ENCODE results near the gene CNTNAP2. TPM values are rescaled to one million over a fixed set of nuclear protein-coding genes. Genes with fewer than 3 reads are reported as not detected.

Gene CNTNAP2
- total RNA-seq, 2 donors from 2014 or later, result 171 to 228 TPM

DNA sequence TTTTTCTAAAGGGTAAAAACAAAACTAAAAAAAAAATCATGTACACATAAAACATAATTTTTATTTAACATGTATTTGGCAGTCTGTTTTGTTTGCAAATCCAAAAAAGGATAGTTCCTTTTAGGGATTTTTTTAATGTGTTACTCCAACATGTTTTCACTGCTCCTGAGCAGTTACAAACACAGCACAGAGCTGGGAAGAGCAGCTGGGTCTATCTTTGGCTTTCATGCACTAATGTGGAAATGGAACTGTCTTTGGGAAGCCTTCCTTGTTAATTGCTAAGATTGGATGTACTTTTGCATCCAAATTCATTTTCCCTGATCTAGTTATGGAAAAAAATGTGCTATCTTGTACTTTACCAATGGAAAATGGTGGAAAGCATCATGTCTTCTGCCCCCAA is 1035.1 kb downstream of the CNTNAP2 start:
- no peak overlapping the region for H3K9ac ChIP-seq (ENCODE audit: extremely low read depth, low read length, poor library complexity, severe bottlenecking)
- no peak overlapping the region for H3K4me3 ChIP-seq (ENCODE audit: low read length)
- H3K27me3 Mint-ChIP-seq (ENCODE audit: insufficient read depth), result peaks cover 2% of the 10 kb centered on the region
- no peaks in the 10 kb centered on the region for H3K36me3 Mint-ChIP-seq (ENCODE audit: low read depth)
- H3K36me3 ChIP-seq (ENCODE audit: control insufficient read depth, insufficient read depth, low read length), result no peaks in the 10 kb centered on the region
- no peak overlapping the region for H3K27ac ChIP-seq (ENCODE audit: low read depth, low read length)
- H3K4me1 ChIP-seq (ENCODE audit: control insufficient read depth, insufficient read depth, low read length), result no peaks in the 10 kb centered on the region
- H3K4me1 Mint-ChIP-seq, result peaks cover 22% of the 10 kb centered on the region
- DNase-seq, result no peak
- H3K27ac Mint-ChIP-seq, result no peak overlapping the region
- no peak overlapping the region for H3K4me3 Mint-ChIP-seq
- TF ChIP-seq, protein P1, sequence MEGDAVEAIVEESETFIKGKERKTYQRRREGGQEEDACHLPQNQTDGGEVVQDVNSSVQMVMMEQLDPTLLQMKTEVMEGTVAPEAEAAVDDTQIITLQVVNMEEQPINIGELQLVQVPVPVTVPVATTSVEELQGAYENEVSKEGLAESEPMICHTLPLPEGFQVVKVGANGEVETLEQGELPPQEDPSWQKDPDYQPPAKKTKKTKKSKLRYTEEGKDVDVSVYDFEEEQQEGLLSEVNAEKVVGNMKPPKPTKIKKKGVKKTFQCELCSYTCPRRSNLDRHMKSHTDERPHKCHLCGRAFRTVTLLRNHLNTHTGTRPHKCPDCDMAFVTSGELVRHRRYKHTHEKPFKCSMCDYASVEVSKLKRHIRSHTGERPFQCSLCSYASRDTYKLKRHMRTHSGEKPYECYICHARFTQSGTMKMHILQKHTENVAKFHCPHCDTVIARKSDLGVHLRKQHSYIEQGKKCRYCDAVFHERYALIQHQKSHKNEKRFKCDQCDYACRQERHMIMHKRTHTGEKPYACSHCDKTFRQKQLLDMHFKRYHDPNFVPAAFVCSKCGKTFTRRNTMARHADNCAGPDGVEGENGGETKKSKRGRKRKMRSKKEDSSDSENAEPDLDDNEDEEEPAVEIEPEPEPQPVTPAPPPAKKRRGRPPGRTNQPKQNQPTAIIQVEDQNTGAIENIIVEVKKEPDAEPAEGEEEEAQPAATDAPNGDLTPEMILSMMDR (conservative IDR thresholded peaks at IDR 0.05), result no peak
- H3K27me3 ChIP-seq (ENCODE audit: control insufficient read depth, insufficient read depth, low read length, poor library complexity, severe bottlenecking), result no peaks in the 10 kb centered on the region
- H3K9me3 ChIP-seq (ENCODE audit: control insufficient read depth, low read length), result peaks cover 11% of the 10 kb centered on the region
- H3K9me3 Mint-ChIP-seq, result peaks cover 10% of the 10 kb centered on the region

DNA sequence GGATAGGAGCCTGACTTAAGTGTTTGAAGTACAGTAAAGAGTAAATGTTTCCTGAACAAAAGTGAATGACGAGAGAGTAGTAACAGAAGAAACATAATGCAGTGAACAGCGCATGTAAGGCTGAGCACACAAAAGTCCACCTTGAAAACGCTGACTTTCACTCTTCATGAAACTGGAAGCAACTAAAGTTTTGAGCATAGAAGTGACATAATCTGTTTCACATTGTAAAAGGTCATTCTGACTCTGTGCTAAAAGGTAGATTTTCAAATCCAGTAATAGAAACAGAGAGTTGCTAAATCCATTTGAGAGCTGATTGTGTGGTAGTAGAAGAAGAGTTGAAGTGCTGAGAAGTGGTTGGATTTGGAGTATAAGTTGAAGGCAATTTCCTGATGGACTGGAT is 1037.0 kb downstream of the CNTNAP2 start:
- Histone ChIP-seq H3K4me1 (ENCODE audit: control insufficient read depth, insufficient read depth, low read length) (no peaks in the 10 kb centered on the region), H3K9ac (ENCODE audit: extremely low read depth, low read length, poor library complexity, severe bottlenecking) (no peak overlapping the region), H3K36me3 (ENCODE audit: control insufficient read depth, insufficient read depth, low read length) (no peaks in the 10 kb centered on the region), H3K9me3 (ENCODE audit: control insufficient read depth, low read length) (peaks cover 8% of the 10 kb centered on the region), H3K27ac (ENCODE audit: low read depth, low read length) (no peak overlapping the region), H3K27me3 (ENCODE audit: control insufficient read depth, insufficient read depth, low read length, poor library complexity, severe bottlenecking) (no peaks in the 10 kb centered on the region), H3K4me3 (ENCODE audit: low read length) (no peak overlapping the region)
- Mint-ChIP-seq H3K4me1 (peaks cover 17% of the 10 kb centered on the region), H3K27ac (no peak overlapping the region), H3K9me3 (peaks cover 8% of the 10 kb centered on the region), H3K4me3 (no peak overlapping the region), H3K36me3 (ENCODE audit: low read depth) (no peaks in the 10 kb centered on the region), H3K27me3 (ENCODE audit: insufficient read depth) (peaks cover 2% of the 10 kb centered on the region)
- WGBS, 2 experiments (ENCODE audit: insufficient coverage in 1 of 2, insufficient read length in 1 of 2), result 93 to 94% methylated on average over 3 of the region's 3 CpGs
- TF ChIP-seq, protein P1 (conservative IDR thresholded peaks at IDR 0.05), result no peak
- DNase-seq, result no peak

DNA sequence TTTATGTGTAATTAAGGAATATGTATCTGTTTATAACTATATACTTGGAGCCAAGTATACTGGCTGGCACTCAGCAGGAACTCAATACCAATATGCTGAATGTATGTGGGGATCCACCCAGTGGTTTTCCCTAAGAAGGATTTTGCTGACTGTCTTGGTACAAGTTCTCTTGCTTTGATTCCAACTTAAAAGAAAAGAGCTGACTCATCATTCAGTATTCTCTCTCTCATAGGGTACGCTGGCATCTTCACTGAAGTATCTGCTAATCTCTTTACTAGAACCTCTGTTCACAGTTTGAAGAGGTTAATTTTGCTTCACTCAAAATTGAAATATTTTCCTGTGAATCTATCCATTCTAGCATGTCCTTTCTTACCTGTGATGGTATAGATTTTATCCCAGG is 1044.8 kb downstream of the CNTNAP2 start:
- no peaks in the 10 kb centered on the region for H3K4me1 ChIP-seq (ENCODE audit: control insufficient read depth, insufficient read depth, low read length)
- H3K4me3 Mint-ChIP-seq, result no peak overlapping the region
- H3K9me3 ChIP-seq (ENCODE audit: control insufficient read depth, low read length), result no peaks in the 10 kb centered on the region
- no peaks in the 10 kb centered on the region for H3K36me3 ChIP-seq (ENCODE audit: control insufficient read depth, insufficient read depth, low read length)
- H3K4me3 ChIP-seq (ENCODE audit: low read length), result no peak overlapping the region
- no peak overlapping the region for H3K27ac Mint-ChIP-seq
- peaks cover 4% of the 10 kb centered on the region for H3K4me1 Mint-ChIP-seq
- no peak overlapping the region for H3K9ac ChIP-seq (ENCODE audit: extremely low read depth, low read length, poor library complexity, severe bottlenecking)
- 100% methylated on average over 1 of the region's 1 CpG; no CpG with 5 or more reads in 1 of the 2 experiments for WGBS, 2 experiments (ENCODE audit: insufficient coverage in 1 of 2, insufficient read length in 1 of 2)
- H3K27me3 ChIP-seq (ENCODE audit: control insufficient read depth, insufficient read depth, low read length, poor library complexity, severe bottlenecking), result no peaks in the 10 kb centered on the region
- TF ChIP-seq, protein P1 (conservative IDR thresholded peaks at IDR 0.05), result no peak
- H3K36me3 Mint-ChIP-seq (ENCODE audit: low read depth), result no peaks in the 10 kb centered on the region
- H3K27me3 Mint-ChIP-seq (ENCODE audit: insufficient read depth), result no peaks in the 10 kb centered on the region
- no peak overlapping the region for H3K27ac ChIP-seq (ENCODE audit: low read depth, low read length)
- no peaks in the 10 kb centered on the region for H3K9me3 Mint-ChIP-seq
- no peak for DNase-seq
